Left renal pelvis (tissue), 4 donors: ENCODE measurements around the gene LARP4. TPM values are rescaled to one million over a fixed set of nuclear protein-coding genes. Genes with fewer than 3 reads are reported as not detected.
"Not testable (repeated sequence)": the region's sequence is repeated elsewhere in the genome, so short reads cannot be mapped to it uniquely, and the experiment has no call there.

ENCODE experiments used
- DNase-seq, 4 donors: peaks; one replicate each; pipeline ENCODE4 v3.0.0-alpha.2; 2013; ENCODE audit warnings: low read depth in 4 of 4, low spot score in 3 of 4
- polyA plus RNA-seq, 4 donors: library from polyadenylated mRNA; unstranded; fragments of 120-200 nt; gene quantifications; one replicate each; pipeline ENCODE4 v1.2.1, GENCODE V29; 2013; ENCODE audit not compliant: insufficient read length in 4 of 4

Gene LARP4
- 10 to 100 TPM; 27.7 to 47.0 (median 44.3) TPM for polyA plus RNA-seq

- peak; percentile 86 to 94 (median 92) for DNase-seq
Observed at GRCh38 chr12:50400638-50401499, at the start of gene LARP4. Gene LARP4 (plus strand): TSS chr12:50400885. CDS start chr12:50401011, 126 bp downstream.

GRCh38 chr12:50351120-50352043, 49.3 kb upstream of the LARP4 start:
- no peak for DNase-seq

- no peak for DNase-seq
Observed at GRCh38 chr12:50353404-50353803, 47.3 kb upstream of the LARP4 start.

GRCh38 chr12:50353869-50354593, 46.7 kb upstream of the LARP4 start:
- DNase-seq: no peak

GRCh38 chr12:50354908-50355307, 45.8 kb upstream of the LARP4 start:
- DNase-seq: no peak

DNA sequence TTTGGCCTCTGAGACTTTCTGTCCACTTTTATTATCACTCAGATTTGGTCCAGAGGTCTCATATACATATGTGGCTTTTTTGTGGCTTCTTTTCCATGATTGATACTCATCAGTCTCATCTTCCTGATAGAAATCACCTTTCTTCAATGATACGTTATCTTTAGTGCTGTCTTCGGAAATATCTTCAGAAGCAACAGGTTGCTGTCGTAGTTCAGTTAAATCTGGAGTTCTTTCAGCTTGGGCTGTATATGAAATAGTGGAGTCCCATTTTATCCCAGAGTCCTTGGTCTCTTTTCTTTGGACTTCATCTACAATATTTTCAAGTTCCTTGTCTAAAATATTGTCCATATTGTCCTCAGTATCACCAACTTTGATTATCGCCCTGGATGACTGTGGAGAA, 45.3 kb upstream of the LARP4 start:
- DNase-seq: no peak

DNA sequence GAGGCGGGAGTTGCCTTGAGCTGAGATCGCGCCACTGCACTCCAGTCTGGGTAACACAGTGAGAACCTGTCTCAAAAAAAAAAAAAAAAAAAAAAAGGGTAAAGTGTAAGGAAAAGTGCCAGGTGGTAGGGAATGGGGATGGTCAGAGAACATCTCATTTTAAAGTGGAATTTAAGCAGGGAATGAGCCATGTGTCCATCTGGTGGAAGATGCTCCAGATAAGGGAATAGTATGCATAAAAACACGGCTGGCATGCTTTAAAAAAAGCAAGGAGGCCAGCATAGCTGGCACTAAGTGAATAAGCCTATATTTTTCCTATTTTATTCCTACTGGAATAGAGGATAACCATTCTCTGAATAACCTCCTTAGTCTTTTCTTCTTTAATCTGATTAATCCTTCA, 38.0 kb upstream of the LARP4 start:
- no peak for DNase-seq

DNA sequence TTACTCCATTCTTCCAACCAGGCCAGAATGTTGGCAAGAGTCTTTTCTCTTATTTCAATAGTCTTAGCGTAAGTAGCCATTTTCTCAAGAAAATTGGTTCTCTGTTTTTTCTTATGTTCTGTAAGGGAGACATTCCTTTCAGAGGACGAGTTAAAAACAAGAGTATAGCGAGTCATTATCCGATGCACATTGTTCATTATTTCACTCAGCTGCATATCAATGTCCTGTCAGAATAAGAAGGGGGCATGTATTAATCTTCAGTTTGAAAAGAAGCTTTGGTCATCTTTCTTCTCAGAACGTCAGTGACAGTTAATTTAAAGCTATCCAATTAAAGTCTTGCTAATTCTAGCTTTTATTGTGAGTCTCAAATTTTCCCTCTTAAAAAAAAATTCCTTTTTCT, 37.5 kb upstream of the LARP4 start:
- DNase-seq: no peak

GRCh38 chr12:50365709-50366406, 34.8 kb upstream of the LARP4 start:
- DNase-seq: no peak

DNA sequence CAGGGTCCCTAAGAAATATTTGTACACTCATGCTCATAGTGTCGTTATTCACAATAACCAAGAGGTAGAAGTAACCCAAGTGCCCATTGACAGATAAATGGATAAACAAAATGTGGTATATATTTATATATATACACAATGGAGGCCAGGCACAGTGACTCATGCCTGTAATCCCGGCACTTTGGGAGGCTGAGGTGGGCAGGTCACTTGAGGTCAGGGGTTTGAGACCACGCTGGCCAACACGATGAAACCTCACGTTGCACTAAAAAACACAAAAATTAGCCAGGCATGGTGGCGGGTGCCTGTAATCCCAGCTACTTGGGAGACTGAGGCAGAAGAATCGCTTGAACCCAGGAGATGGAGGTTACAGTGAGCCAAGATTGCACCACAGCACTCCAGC, 30.0 kb upstream of the LARP4 start:
- DNase-seq: not testable (repeated sequence)

DNA sequence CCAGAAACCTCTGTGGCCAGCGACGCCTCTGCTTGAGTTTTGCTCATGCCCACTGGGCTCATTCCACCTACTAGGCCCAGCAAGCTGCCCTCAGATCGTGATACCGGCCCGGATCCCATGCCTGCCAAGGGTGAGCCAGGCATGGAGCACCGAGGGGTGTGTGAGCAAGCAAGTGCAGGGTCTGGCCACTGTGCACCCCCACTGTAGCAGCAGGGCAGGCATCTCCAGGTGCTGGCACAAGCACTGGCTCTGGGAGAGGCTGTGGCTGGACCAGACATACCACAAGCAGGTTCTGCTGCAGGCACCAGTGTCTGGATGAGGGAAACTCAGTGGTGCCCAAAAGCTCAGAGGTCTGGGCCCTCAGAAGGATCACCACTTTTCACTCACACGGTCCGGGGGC, 24.9 kb upstream of the LARP4 start:
- DNase-seq: no peak

DNA sequence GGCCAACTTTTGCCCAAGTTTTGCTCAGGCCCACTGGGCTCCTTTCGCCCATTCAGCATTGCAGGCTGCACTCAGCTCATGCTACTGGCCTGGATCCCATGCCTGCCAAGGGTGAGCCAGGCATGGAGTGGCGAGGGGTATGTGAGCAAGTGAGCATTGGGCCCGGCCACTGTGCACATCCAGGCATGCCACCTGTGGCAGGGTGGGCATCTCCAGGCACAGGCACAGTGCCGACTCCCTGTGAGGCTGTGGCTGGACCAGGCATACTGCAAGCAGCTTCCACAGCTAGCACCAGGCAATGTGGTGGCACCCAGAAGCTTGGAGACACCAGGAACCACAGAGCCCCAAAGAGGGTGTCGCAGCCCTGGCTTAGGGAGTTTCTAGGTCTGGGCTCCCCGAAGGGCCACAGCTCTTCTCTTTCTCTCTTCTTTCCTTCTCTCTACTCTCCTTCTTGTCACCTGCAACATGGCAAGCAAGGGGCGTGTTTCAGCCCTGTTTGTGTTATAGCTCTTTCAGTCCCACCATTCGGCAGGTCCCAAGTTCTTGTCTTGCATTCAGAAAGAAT, 19.8 kb upstream of the LARP4 start:
- DNase-seq: no peak

DNA sequence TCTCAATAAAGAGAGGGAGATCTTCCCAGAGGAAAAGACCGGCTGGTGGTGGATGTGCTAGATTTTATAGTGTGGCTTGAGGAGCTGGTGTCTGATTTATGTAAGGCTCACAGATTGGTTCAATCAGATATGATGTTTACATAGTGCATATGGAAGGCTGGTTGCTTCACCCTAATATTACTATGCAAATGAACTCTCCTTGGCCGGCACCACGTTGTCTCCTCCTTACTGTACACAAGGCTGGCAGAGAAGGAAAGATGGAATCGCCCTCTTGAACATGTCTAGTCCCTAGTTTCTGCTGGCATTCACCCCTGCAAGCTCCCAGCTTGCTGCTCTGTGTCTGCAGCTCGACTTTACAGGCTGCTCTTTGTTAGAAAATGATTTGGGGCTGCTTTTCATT, 13.2 kb upstream of the LARP4 start:
- DNase-seq: no peak

DNA sequence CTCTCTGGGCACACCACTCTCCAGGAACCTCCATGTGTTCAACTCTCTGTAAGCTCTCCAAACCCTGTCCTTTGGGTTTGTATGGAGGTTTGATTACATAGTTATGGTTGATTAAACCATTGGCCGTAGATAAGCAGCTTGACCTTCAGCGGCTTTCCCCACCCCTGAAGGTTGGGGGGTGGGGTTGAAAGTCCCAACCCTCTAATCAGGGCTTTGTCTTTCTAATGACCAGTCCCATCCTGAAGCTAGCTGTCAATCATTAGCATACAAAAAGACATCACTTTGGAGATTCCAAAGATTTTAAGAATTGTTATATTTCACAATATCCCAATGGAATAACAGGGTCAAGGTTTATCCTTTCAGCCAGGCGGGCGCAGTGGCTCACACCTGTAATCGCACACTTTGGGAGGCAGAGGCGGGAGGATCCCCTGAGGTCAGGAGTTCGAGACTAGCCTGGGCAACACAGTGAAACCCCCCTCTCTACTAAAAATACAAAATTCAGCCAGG, 12.7 kb upstream of the LARP4 start:
- no peak for DNase-seq

- not testable (repeated sequence) for DNase-seq
Observed at GRCh38 chr12:50388793-50389192, 11.9 kb upstream of the LARP4 start.

- no peak for DNase-seq
Observed at GRCh38 chr12:50390316-50390741, 10.4 kb upstream of the LARP4 start.

- no peak for DNase-seq
Observed at GRCh38 chr12:50394469-50395029, 6.1 kb upstream of the LARP4 start.

- DNase-seq: no peak
Observed at GRCh38 chr12:50397117-50397650, 3.5 kb upstream of the LARP4 start.

DNA sequence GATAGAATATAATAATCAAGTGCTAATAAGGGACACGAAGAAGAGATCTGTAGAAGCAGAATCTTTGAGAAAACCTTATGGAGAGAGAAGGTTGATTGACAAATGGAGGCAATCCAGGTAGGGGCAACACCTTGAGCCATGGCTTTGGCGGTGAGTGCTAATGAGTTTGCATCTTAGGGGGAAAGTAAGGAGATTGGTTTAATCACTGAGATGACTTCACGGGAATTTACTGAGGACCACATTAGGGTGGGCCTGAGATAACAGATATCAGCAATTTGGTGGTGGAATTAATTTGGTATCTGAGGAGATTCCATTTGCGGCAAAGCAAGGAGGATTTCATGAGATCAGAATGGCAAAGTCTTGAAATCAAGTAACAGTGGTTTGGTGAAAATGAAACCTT, 1.8 kb upstream of the LARP4 start:
- DNase-seq: no peak
